ENCODE measurements around the gene SPEF2.

DNA sequence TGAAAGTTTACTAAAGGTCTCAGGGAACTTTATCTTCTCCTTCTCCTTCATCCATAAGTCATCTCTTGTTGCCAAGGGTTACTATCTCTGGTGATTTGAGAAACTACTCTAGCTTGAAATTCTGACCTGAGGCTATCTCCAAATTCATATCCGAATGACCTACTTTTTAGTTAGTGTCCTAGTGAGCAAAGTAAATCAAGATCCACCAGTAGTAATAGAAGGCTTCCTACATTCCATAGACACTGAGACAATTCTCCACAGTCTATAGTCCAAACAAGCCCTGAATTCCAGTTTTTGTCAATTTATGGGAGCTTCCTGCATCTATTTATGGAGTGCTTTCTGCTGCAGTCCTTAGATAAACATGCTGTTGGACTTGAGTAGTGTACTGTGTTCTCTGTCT is 244.1 kb downstream of the SPEF2 start:
- no peak for TF ChIP-seq CTCF (conservative IDR thresholded peaks at IDR 0.05)
- no peak for TF ChIP-seq EZH2 (IDR thresholded peaks at IDR 0.05; ENCODE audit: low read depth)
